Activated naive CD4-positive, alpha-beta T cell treated with anti-CD3 and anti-CD28 coated beads, Interleukin-2, amount 10 ng/mL, durations not matched to agents 7 days and 5 days (primary cell): ENCODE measurements around the gene EHD1.

Experiments
- CTCF ChIA-PET: fragments of 350-600 bp; sonication (Branson Sonifier 250); formaldehyde crosslinking; loops from one replicate; lab custom pipeline; 2021; ENCODE audit warnings: antibody characterized with exemption; lab: Charles Lee
- DNase-seq: peaks from one replicate; pipeline ENCODE4 v3.0.0-alpha.2; 2020
- H3K27ac Mint-ChIP-seq: one replicate; pipeline ENCODE4 v1.8.0; 2021; ENCODE audit warnings: mild to moderate bottlenecking, moderate library complexity, mixed read lengths
- H3K27me3 Mint-ChIP-seq: one replicate; pipeline ENCODE4 v1.8.0; 2021; ENCODE audit warnings: mild to moderate bottlenecking, mixed read lengths
- H3K36me3 Mint-ChIP-seq: one replicate; pipeline ENCODE4 v1.8.0; 2021; ENCODE audit warnings: mixed read lengths
- H3K4me1 Mint-ChIP-seq: one replicate; pipeline ENCODE4 v1.8.0; 2021; ENCODE audit warnings: mixed read lengths
- H3K4me3 Mint-ChIP-seq: one replicate; pipeline ENCODE4 v1.8.0; 2021; ENCODE audit warnings: mild to moderate bottlenecking, moderate library complexity, mixed read lengths
- H3K9me3 Mint-ChIP-seq: one replicate; pipeline ENCODE4 v1.8.0; 2021; ENCODE audit warnings: mixed read lengths

Gene EHD1

DNA sequence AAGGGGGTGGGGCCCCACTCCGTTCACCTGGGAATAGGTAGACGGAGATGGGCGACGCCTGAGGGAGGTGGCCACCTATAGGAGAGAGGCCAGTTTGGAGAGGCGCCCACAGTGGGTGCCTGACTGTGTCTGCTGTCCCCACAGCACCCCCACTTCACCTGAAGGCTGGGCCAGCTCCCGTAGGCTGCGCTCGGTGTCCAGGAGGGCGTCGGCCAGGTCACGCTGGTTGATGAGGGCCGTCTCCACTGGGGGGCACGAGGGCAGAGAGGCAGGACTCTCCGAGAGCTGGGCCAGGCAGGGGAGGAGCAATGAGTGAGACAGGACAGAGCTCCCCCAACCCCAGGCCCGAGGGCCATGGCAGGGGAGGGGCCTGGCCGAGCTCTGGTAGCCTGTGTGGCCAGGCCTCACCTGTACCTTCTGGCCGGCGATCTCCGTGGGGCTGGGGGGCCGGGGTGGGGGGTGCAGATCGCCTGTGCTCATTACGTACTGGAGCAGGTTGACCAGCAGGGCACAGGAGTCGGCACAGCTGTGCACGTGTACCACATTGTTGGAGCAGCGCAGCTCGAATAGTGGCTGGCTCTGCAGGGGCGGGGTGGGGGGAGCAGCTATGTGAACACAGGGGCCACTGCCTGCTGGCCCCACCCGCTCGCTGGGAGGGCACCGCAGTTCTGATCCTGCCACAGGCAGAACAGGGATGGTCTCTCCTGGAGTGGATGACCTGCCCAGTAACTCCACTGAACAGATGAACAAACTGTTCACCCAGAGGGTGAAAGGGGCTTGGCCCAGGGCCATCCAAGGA, 23.9 kb upstream of the EHD1 start:
- peaks cover 12% of the 10 kb centered on the region for H3K4me1 Mint-ChIP-seq
- no peaks in the 10 kb centered on the region for H3K9me3 Mint-ChIP-seq
- CTCF ChIA-PET = interaction anchor here (31.5 kb wide), 1 partner anchor 53 kb away, joined by 592 read pairs; the partner anchor contains the start of gene CDC42BPG
- H3K4me3 Mint-ChIP-seq = no peak overlapping the region
- peaks cover 22% of the 10 kb centered on the region for H3K36me3 Mint-ChIP-seq
- H3K27ac Mint-ChIP-seq = no peak overlapping the region
- no peak for DNase-seq
- H3K27me3 Mint-ChIP-seq = no peaks in the 10 kb centered on the region

DNA sequence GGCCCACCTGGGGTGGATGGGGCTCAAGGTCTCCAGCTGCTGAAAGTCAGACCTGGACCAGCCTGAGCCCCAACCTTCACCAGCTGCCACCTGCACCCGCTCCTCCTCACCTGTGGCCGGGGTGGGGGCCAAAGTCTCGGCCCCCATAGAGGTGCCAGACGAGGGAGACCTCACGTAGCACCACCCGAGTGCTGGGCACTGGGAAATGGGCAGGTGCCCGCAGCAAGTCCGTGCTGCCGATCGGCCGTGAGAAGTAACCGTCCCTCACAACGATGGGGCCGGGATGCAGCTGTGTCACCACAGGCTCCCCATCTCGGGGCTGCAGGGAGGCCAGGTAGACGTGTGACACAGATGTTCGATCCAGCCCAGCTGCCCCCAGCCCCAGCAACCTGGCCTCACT, 22.4 kb upstream of the EHD1 start:
- CTCF ChIA-PET = interaction anchor here (2.0 to 31.5 kb wide), 2 partner anchors 12 to 51 kb away, joined by 5 to 592 read pairs; partner anchors contain the start of gene CDC42BPG
- H3K27ac Mint-ChIP-seq = no peak overlapping the region
- H3K4me3 Mint-ChIP-seq = no peak overlapping the region

DNA sequence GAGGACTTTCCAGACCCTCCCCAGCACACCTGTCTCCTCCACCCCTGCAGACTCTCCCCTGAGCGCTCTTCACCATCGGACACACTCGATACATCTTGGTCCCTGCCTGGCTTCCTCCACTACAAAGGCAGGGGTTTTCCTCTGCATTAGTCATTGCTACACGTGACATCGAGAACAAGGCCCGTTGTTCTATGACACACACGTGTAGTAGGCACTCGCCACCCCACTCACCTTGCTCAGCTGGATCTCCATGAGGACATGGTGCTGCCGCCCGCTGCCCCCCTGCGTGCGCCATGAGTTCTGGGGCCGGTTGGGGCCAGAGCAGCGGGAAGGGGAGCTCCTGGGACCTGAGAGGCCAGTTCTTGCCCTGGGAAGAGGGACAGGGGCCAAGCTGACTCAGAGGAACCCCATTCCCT, 21.9 kb upstream of the EHD1 start:
- peak; percentile 68 for DNase-seq
- no peaks in the 10 kb centered on the region for H3K27me3 Mint-ChIP-seq
- peak overlapping the region; percentile 33 for H3K27ac Mint-ChIP-seq
- no peak overlapping the region for H3K4me3 Mint-ChIP-seq
- H3K9me3 Mint-ChIP-seq = no peaks in the 10 kb centered on the region
- CTCF ChIA-PET = interaction anchor here (2.0 to 31.5 kb wide), 2 partner anchors 12 to 51 kb away, joined by 5 to 592 read pairs; partner anchors contain the start of gene CDC42BPG
- peaks cover 12% of the 10 kb centered on the region for H3K4me1 Mint-ChIP-seq
- H3K36me3 Mint-ChIP-seq = peaks cover 26% of the 10 kb centered on the region

More for the DNA sequence above, 22.4 kb upstream of the EHD1 start:
- peaks cover 12% of the 10 kb centered on the region for H3K4me1 Mint-ChIP-seq
- DNase-seq = no peak
- peaks cover 27% of the 10 kb centered on the region for H3K36me3 Mint-ChIP-seq
- H3K27me3 Mint-ChIP-seq = no peaks in the 10 kb centered on the region
- no peaks in the 10 kb centered on the region for H3K9me3 Mint-ChIP-seq

DNA sequence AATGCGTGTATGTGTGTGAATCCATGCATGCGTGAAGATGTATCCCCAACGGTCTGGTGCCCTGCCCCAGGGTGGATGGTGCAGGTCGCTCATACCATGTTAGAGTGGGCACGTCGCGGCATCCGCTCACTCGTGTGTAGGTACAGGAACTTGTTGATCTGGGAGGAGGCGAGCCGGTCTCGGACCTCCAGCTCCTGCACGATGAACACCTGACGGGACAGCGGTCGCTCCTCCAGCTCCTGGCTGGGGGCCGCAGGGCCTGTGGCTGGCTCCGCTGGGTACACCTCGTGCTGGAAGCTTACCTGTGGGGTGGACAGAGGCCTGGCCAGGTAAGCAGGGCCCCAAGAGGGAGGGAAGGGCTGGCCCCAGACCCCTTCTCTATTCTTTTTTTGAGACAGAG, 20.1 kb upstream of the EHD1 start:
- DNase-seq = no peak
- Mint-ChIP-seq H3K36me3 (peaks cover 28% of the 10 kb centered on the region), H3K27me3 (no peaks in the 10 kb centered on the region), H3K9me3 (no peaks in the 10 kb centered on the region), H3K4me3 (no peak overlapping the region), H3K4me1 (peaks cover 15% of the 10 kb centered on the region), H3K27ac (no peak overlapping the region)
- CTCF ChIA-PET = interaction anchor here (0.6 to 31.5 kb wide), 3 partner anchors 8 to 49 kb away, joined by 3 to 592 read pairs (median 3); partner anchors contain the start of gene CDC42BPG

DNA sequence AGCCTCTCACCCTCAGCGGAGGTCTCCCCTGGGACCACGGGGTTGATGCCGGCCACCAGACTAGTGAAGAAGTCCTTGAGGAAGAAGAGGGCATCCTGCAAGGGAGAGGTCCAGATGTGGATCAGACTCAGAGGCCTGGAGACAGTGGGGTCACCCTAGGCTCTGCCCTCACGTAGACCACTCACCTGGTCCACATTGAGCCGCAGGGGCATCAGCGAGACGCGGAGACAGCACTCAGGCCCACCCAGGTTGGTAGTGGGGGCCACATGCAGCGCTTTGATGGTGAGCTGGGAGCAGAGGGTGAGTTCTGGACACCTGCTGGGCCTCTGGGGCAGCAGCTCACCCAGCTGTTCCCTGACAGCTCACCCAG, 19.6 kb upstream of the EHD1 start:
- peaks cover 28% of the 10 kb centered on the region for H3K36me3 Mint-ChIP-seq
- CTCF ChIA-PET = interaction anchor here (31.5 kb wide), 1 partner anchor 48 kb away, joined by 592 read pairs; the partner anchor contains the start of gene CDC42BPG
- peaks cover 15% of the 10 kb centered on the region for H3K4me1 Mint-ChIP-seq
- no peak overlapping the region for H3K4me3 Mint-ChIP-seq
- no peak overlapping the region for H3K27ac Mint-ChIP-seq
- no peak for DNase-seq
- no peaks in the 10 kb centered on the region for H3K27me3 Mint-ChIP-seq
- H3K9me3 Mint-ChIP-seq = no peaks in the 10 kb centered on the region

DNA sequence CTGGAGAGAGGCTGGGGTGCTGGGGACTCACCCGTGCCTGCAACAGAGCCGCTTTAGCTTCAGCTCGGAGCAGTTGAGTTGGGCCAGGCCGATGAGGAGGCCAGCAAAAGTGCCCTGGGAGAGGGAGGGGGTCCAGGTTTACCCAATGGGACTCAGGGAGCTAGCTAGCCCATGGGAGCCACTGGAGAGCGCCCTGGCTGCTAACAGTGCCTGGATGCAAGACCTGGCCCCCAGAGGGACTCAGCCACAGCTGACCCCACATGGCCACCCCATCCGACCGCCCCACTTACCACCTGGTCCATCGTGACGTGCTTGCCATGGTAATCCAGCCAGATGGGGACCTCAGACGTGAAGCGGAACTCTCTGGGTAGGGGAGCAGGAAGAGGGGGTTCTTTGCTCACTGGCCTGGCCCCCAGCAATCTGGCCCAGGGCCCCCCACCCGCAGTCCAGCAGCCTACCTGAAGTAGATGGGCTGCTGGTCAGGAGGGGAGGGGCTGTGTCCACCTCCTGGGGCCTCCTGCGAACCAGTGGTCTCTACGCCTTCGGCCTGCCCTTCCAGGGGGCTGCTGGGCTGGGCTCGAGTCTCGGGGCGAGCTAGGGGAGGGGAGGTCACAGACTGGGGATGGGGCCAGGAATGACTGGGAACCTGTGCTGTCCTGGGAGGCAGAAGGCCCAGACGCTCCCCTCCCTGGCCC, 19.1 kb upstream of the EHD1 start:
- DNase-seq = no peak
- Mint-ChIP-seq H3K4me1 (peaks cover 15% of the 10 kb centered on the region), H3K27me3 (no peaks in the 10 kb centered on the region), H3K36me3 (peaks cover 28% of the 10 kb centered on the region), H3K9me3 (no peaks in the 10 kb centered on the region), H3K27ac (no peak overlapping the region), H3K4me3 (no peak overlapping the region)
- CTCF ChIA-PET = interaction anchor here (31.5 kb wide), 1 partner anchor 48 kb away, joined by 592 read pairs; the partner anchor contains the start of gene CDC42BPG

DNA sequence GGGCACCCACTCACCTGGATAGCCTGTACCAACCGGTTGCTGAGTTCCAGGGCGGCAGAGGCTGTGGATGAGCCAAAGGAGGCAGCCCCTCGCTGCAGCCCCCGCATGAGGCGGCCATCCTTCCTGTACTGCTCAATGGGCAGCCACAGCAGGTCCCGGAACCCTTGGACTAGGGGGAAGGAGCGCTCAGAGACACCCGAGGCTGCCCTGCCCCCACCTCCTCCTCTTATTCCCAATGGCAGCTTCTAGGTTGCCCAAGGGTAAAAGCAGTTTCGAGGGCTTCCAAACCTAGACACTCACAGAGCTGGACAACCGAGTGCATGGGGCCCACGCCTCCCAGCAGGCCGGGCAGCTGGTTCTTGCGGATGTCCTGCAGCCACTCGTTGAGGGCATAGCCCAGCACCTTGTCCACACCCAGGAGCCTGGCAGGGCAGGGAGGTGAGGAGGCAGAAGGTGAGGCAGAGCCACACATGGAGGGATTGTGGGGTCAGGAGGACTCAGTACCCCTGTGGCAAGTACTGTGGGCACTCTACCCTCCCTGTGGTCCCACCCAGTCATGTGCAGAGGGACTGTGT, 18.1 kb upstream of the EHD1 start:
- Mint-ChIP-seq H3K36me3 (peaks cover 24% of the 10 kb centered on the region), H3K27ac (no peak overlapping the region)
- no peak for DNase-seq

DNA sequence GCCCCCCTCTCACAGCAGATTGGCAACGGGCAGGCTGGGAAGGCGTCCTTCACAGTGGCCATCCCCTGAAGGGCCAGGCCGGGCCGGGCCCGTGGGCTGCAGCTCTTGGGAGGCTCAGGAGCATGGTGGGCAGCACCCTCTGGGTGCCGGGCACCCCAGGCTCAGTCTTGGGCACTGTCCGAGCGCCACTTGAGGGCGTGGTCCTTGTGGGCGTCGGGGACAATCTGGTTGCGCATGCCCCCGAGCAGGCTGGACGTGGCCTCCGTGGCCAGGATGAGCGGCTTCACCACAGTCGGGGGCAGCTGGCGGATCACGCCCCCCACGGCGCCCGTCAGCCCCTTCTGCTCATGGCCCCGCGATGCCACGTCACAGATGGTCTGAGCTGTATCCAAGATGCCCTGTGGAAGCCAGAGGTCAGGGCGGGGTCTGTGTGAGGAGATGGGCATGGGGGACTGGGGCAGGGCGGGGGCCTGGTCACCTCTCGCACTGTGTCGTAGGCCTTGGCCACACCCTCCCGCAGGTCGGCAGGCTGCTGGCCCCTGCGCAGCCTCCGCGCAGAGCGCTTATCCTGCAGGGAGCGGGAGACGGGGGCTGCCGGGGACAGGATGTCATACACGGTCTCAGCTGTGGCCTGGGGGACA, 16.5 kb upstream of the EHD1 start:
- no peak for DNase-seq
- no peaks in the 10 kb centered on the region for H3K27me3 Mint-ChIP-seq
- CTCF ChIA-PET = interaction anchor here (0.6 to 31.5 kb wide), 7 partner anchors 9 to 288 kb away, joined by 3 to 592 read pairs (median 4); partner anchors contain the start of genes CDC42BPG and EHD1
- H3K27ac Mint-ChIP-seq = no peak overlapping the region
- H3K36me3 Mint-ChIP-seq = peaks cover 19% of the 10 kb centered on the region
- H3K9me3 Mint-ChIP-seq = no peaks in the 10 kb centered on the region
- H3K4me1 Mint-ChIP-seq = peaks cover 3% of the 10 kb centered on the region
- no peak overlapping the region for H3K4me3 Mint-ChIP-seq

More for the DNA sequence above, 18.1 kb upstream of the EHD1 start:
- H3K9me3 Mint-ChIP-seq = no peaks in the 10 kb centered on the region
- no peaks in the 10 kb centered on the region for H3K27me3 Mint-ChIP-seq
- H3K4me1 Mint-ChIP-seq = peaks cover 12% of the 10 kb centered on the region
- CTCF ChIA-PET = interaction anchor here (1.5 to 31.5 kb wide), 3 partner anchors 9 to 100 kb away, joined by 4 to 592 read pairs (median 5); partner anchors contain the start of genes BATF2 and CDC42BPG
- no peak overlapping the region for H3K4me3 Mint-ChIP-seq

DNA sequence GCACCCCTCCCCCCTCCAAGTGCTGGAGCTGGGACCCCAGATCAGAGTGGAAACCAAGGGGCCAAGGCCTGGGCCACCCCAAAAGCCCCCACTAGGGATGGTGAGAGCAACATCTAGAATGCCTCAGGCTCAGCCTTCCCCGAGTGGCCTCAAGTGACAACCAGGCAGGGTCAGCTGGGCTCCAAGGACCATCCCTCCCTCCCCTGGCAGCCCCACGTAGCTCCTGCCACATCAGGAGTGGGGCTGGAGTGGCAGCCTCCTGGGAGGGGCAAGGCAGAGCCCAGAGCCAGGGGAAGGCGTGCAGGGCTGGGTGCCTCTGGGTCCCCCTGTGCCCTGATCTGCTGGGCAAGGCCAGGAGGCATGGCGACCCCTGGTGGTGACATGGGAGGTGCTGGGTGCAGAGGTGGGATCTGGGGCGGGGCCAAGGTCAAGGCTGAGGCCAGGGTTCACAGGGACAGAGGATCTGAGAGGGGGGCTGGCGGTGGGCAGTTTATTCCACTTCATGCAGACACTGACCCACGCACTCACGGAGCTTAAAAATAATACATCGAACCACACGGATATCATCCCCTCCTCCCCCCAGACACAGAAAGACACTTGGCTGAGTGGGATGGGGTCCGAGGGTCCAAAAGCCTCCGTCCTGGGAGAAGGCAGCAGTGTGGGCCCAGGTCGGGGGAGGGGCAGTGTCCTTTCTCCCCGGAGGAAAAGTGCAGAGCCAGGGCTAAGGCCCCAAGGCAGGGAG, 15.8 kb upstream of the EHD1 start:
- Mint-ChIP-seq H3K27me3 (no peaks in the 10 kb centered on the region), H3K9me3 (no peaks in the 10 kb centered on the region), H3K36me3 (peaks cover 15% of the 10 kb centered on the region), H3K27ac (no peak overlapping the region), H3K4me1 (peaks cover 3% of the 10 kb centered on the region), H3K4me3 (no peak overlapping the region)
- CTCF ChIA-PET = interaction anchor here (0.6 to 31.5 kb wide), 12 partner anchors 8 to 288 kb away, joined by 3 to 592 read pairs (median 4); partner anchors contain the start of genes CDC42BPG, EHD1 and PYGM
- DNase-seq = peak; percentile 94

DNA sequence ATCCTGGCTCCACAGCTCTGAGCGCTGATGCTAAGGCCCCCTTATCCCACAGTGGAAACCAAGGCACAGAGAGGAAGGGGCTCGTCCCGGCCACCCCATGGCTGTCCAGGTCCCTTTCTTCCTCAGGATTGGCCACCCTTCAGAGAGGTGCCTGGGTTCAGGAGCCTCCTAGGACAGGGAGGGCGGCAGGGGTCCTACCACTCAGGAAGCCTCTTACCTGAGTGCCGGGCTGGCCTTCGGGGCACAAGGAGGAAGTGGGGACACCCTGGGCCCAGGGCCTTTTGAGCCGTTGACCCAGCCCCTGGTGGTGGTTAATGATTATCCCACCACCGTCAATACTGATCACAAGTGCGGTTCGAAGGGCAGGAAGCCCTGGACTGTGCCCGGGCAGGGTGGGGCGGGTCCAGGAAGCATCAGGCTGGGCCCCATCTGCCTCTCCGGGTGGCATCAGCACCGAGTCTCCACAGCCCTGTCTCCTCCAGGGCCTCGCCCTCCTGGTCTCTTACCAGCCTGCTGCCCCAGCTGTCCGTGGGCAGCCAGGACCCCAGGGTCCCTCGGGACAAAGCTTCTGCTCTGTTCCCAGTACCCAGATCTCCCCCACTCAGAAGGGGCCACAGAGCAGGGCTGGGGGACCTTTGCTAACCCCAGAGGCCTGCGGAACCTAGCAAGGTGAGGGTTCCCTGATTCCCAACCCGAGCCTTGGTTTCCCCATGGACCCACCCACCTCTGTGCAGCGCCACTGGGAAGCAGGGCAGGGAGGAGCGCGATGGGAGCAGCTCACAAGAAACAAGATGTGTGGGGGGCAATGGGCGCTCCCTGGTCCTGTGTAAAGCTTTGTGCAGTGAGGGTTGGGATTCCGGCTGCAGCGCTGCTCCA, 15.0 kb upstream of the EHD1 start:
- CTCF ChIA-PET = interaction anchor here (0.7 to 31.5 kb wide), 11 partner anchors 8 to 289 kb away, joined by 3 to 592 read pairs (median 4); partner anchors contain the start of genes CDC42BPG, EHD1 and PYGM
- Mint-ChIP-seq H3K27ac (no peak overlapping the region), H3K4me3 (no peak overlapping the region), H3K9me3 (no peaks in the 10 kb centered on the region), H3K36me3 (peaks cover 13% of the 10 kb centered on the region), H3K27me3 (no peaks in the 10 kb centered on the region), H3K4me1 (peaks cover 5% of the 10 kb centered on the region)
- DNase-seq = no peak

DNA sequence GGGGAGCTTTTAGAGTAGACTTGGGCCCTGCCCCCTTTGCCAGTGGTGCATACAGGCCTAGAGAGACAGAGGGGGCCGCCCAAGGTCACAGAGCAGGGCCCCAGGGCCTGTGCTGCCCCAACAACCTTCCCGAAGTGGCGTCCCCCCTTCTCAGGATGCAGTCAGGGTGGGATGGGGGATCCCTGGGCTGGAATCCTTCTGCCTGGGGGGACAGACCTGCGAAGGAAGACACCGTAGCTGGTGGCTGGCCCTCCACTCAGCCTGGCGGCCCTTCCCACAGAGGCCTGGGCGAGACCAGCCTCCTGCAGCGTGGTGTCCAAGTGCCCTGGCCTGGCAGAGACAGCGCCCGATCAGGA, 14.4 kb upstream of the EHD1 start:
- no peak overlapping the region for H3K27ac Mint-ChIP-seq
- no peaks in the 10 kb centered on the region for H3K27me3 Mint-ChIP-seq
- peaks cover 10% of the 10 kb centered on the region for H3K4me1 Mint-ChIP-seq
- peaks cover 13% of the 10 kb centered on the region for H3K36me3 Mint-ChIP-seq
- H3K9me3 Mint-ChIP-seq = no peaks in the 10 kb centered on the region
- CTCF ChIA-PET = interaction anchor here (1.1 to 31.5 kb wide), 3 partner anchors 28 to 43 kb away, joined by 3 to 592 read pairs (median 11); partner anchors contain the start of gene CDC42BPG
- H3K4me3 Mint-ChIP-seq = no peak overlapping the region
- no peak for DNase-seq

DNA sequence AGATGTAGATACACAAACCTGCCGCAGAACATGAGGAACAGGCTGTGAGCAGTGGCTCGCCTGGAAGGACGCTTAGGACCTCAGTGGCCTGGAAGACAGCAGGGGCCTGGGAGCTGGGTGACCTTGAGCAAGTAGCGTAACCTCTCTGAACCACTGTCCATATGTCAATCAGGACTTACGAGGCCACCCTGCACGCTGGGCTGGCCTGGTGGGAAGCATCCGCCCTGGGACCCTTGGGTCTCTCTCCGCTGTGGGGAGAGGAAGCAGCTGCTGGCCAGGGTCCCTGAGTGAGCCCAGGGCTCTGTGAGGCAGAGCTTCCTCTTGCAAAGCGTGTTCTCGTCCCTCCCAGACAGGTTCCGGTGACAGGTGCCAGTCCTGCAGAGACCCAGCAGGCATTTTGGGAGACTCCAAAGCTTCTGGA, 14.0 kb upstream of the EHD1 start:
- Mint-ChIP-seq H3K4me1 (peaks cover 13% of the 10 kb centered on the region), H3K27me3 (no peaks in the 10 kb centered on the region), H3K36me3 (peaks cover 12% of the 10 kb centered on the region), H3K9me3 (no peaks in the 10 kb centered on the region), H3K4me3 (no peak overlapping the region), H3K27ac (no peak overlapping the region)
- no peak for DNase-seq
- CTCF ChIA-PET = interaction anchor here (1.0 to 31.5 kb wide), 4 partner anchors 28 to 43 kb away, joined by 3 to 592 read pairs (median 7); partner anchors contain the start of gene CDC42BPG
